ENCODE data around the gene SCAF11.

DNA sequence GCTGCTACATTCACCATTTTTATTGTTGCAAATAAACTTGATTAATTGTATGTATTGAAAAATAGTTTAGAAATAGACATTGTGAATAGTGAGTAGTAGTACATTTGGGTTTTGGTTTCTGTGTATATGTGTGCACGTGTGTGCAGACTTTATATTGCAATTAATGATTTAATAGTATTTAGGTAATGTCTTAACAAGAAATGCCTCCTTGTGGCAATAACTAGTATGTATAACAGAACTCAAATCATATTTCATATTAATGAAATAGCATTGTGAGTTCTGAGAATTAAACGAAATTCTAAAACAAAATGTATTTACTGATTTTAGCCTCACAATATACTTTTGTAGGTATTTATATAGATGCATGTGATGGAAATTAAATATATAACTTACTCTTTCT, 100.1 kb downstream of the SCAF11 start:
- TF ChIP-seq, protein P1, sequence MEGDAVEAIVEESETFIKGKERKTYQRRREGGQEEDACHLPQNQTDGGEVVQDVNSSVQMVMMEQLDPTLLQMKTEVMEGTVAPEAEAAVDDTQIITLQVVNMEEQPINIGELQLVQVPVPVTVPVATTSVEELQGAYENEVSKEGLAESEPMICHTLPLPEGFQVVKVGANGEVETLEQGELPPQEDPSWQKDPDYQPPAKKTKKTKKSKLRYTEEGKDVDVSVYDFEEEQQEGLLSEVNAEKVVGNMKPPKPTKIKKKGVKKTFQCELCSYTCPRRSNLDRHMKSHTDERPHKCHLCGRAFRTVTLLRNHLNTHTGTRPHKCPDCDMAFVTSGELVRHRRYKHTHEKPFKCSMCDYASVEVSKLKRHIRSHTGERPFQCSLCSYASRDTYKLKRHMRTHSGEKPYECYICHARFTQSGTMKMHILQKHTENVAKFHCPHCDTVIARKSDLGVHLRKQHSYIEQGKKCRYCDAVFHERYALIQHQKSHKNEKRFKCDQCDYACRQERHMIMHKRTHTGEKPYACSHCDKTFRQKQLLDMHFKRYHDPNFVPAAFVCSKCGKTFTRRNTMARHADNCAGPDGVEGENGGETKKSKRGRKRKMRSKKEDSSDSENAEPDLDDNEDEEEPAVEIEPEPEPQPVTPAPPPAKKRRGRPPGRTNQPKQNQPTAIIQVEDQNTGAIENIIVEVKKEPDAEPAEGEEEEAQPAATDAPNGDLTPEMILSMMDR (conservative IDR thresholded peaks at IDR 0.05; ENCODE audit: low read depth, low read length) = no peak; the same call in 1 of the 2 replicates
- no peak for TF ChIP-seq EZH2 (IDR thresholded peaks at IDR 0.05; ENCODE audit: borderline replicate concordance, low read depth, low read length, poor library complexity, severe bottlenecking)
